Measurements from ENCODE around the gene INTS3. TPM values are rescaled to one million over a fixed set of nuclear protein-coding genes. Genes with fewer than 3 reads are reported as not detected.
A peak's percentile ranks its signal among the peaks of the same experiment; 100 is the strongest.

The INTS3 gene
- total RNA-seq, 1 donor from 2014 or later: 88.6 TPM

DNA sequence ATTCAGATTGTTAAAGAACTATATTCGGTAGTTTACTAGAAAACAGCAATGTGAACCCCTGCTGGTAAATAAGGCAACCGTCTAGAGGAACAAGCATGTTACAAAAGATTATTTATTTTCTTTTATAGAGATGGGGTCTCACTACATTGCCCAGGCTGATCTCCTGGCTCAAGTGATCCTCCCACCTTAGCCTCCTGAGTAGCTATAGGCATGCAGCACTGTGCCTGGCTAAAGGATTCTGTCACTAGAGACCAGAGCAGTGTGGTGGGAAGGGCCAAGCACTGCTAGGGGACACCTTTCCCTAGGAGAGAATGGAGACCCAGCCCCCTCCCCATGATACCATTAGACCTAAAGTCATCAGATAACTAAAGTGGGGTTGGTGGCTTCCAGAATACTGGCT lies 76.3 kb downstream of the INTS3 start:
- Mint-ChIP-seq H3K27ac (peak overlapping the region; percentile 50), H3K27me3 (no peaks in the 10 kb centered on the region), H3K9me3 (no peaks in the 10 kb centered on the region), H3K4me3 (no peak overlapping the region), H3K4me1 (peaks cover 34% of the 10 kb centered on the region), H3K36me3 (ENCODE audit: low read depth) (peaks cover 33% of the 10 kb centered on the region)
- ChIA-PET POLR2A (interaction anchor here (0.6 to 4.9 kb wide), 6 partner anchors 20 to 363 kb away, joined by 3 to 20 read pairs (median 5); partner anchors contain the start of genes CREB3L4, DENND4B, GATAD2B and RPS27), CTCF (interaction anchor here (1.1 to 1.4 kb wide), 2 partner anchors 17 to 183 kb away, joined by 3 to 4 read pairs; partner anchors contain the start of gene RAB13)
- ATAC-seq (ENCODE audit: low read depth) (no peak), DNase-seq (no peak)
- intact Hi-C loops (cut with micrococcal nuclease): loop anchor here (2.0 kb wide), 1 partner anchor 13 kb away; no protein-coding TSS in a partner anchor
- TF ChIP-seq, protein P1, sequence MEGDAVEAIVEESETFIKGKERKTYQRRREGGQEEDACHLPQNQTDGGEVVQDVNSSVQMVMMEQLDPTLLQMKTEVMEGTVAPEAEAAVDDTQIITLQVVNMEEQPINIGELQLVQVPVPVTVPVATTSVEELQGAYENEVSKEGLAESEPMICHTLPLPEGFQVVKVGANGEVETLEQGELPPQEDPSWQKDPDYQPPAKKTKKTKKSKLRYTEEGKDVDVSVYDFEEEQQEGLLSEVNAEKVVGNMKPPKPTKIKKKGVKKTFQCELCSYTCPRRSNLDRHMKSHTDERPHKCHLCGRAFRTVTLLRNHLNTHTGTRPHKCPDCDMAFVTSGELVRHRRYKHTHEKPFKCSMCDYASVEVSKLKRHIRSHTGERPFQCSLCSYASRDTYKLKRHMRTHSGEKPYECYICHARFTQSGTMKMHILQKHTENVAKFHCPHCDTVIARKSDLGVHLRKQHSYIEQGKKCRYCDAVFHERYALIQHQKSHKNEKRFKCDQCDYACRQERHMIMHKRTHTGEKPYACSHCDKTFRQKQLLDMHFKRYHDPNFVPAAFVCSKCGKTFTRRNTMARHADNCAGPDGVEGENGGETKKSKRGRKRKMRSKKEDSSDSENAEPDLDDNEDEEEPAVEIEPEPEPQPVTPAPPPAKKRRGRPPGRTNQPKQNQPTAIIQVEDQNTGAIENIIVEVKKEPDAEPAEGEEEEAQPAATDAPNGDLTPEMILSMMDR (IDR thresholded peaks at IDR 0.05): no peak

- POLR2A ChIA-PET: interaction anchor here (0.6 to 4.9 kb wide), 11 partner anchors 9 to 186 kb away, joined by 3 to 20 read pairs (median 5); partner anchors contain the start of genes CREB3L4, DENND4B, GATAD2B and JTB
- Mint-ChIP-seq H3K36me3 (ENCODE audit: low read depth) (peaks cover 44% of the 10 kb centered on the region), H3K27ac (peak overlapping the region; percentile 83), H3K27me3 (no peaks in the 10 kb centered on the region), H3K4me1 (peaks cover 34% of the 10 kb centered on the region), H3K9me3 (no peaks in the 10 kb centered on the region), H3K4me3 (peak overlapping the region; percentile 42)
- CTCF ChIA-PET: interaction anchor here (1.1 to 1.4 kb wide), 2 partner anchors 16 to 182 kb away, joined by 3 to 4 read pairs; partner anchors contain the start of gene RAB13
- TF ChIP-seq, protein P1 (IDR thresholded peaks at IDR 0.05): no peak
- intact Hi-C loops (cut with micrococcal nuclease): loop anchor here (1.0 to 2.0 kb wide), 4 partner anchors 8 to 153 kb away; partner anchors contain the start of gene CRTC2
- ATAC-seq (ENCODE audit: low read depth) (peak; percentile 98), DNase-seq (no peak)
Observed at GRCh38 chr1:153805042-153805745, 77.3 kb downstream of the INTS3 start.

DNA sequence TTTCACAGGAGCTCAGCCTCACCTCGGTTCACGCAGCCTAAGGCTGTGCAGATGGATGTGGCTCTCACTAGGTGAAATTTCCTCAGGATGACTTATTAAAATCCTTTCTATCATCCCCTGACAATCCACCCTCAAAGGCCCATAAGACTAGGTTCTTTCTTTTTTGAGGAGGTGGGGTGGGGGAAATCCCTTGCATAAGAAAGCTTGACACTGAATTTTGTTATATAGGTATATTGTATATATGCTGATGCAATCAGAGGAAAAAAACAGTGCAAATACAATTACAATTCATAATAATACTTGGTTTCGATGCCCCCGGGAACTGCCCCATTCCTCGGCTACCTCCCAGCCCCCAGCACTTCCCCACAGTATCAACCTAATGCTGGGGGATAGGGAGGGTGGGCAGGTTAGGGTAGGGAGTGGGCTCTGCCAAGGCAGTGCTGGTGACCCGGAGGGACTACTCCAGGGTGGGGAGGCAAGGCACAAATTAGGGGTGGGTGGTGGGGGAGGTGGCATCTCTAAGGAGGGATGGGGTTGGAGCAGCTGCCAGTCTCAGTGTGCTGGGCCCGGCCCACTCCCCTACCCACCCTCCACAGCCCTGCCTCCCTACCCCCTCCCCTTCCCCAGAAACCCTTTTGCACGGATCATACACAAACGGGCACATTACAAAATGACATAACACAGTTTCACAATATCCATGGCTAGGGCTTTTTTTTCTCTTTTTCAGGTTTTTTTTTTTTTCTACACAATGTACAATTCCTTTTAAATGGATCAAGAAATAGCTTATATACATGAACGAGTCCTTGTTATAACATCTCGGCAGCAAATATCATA lies 78.3 kb downstream of the INTS3 start:
- H3K9me3 Mint-ChIP-seq: no peaks in the 10 kb centered on the region
- H3K4me3 Mint-ChIP-seq: peak overlapping the region; percentile 42
- peaks cover 34% of the 10 kb centered on the region for H3K4me1 Mint-ChIP-seq
- intact Hi-C loops (cut with micrococcal nuclease): loop anchor here (1.0 to 2.0 kb wide), 4 partner anchors 9 to 152 kb away; partner anchors contain the start of gene CRTC2
- H3K27ac Mint-ChIP-seq: peak overlapping the region; percentile 83
- H3K36me3 Mint-ChIP-seq (ENCODE audit: low read depth): peaks cover 51% of the 10 kb centered on the region
- no peaks in the 10 kb centered on the region for H3K27me3 Mint-ChIP-seq
- CTCF ChIA-PET: interaction anchor here (0.9 kb wide), 1 partner anchor 181 kb away, joined by 3 read pairs; no protein-coding TSS in a partner anchor
- no peak for DNase-seq
- no peak for ATAC-seq (ENCODE audit: low read depth)
- POLR2A ChIA-PET: interaction anchor here (0.5 to 4.9 kb wide), 16 partner anchors 10 to 802 kb away, joined by 3 to 20 read pairs (median 4); partner anchors contain the start of genes DENND4B, JTB, RAB13 and RPS27
- TF ChIP-seq, protein P1 (IDR thresholded peaks at IDR 0.05): no peak

- H3K27me3 Mint-ChIP-seq: no peaks in the 10 kb centered on the region
- intact Hi-C loops (cut with micrococcal nuclease): no loop called here
- peaks cover 3% of the 10 kb centered on the region for H3K4me1 Mint-ChIP-seq
- ATAC-seq (ENCODE audit: low read depth) (no peak), DNase-seq (no peak)
- TF ChIP-seq, protein P1 (IDR thresholded peaks at IDR 0.05): no peak
- ChIA-PET POLR2A (interaction anchor here (1.1 kb wide), 1 partner anchor 129 kb away, joined by 4 read pairs; no protein-coding TSS in a partner anchor), CTCF (interaction anchor here (0.6 kb wide), 1 partner anchor 137 kb away, joined by 3 read pairs; no protein-coding TSS in a partner anchor)
- H3K27ac Mint-ChIP-seq: no peak overlapping the region
- H3K4me3 Mint-ChIP-seq: no peak overlapping the region
- H3K36me3 Mint-ChIP-seq (ENCODE audit: low read depth): peaks cover 71% of the 10 kb centered on the region
- H3K9me3 Mint-ChIP-seq: no peaks in the 10 kb centered on the region
Observed at GRCh38 chr1:153816283-153816889, 88.5 kb downstream of the INTS3 start.

Data from activated B cell treated with CpG ODN at 0.5 μM for 24 hours (primary cell).